ENCODE measurements around the gene CECR2. TPM values are rescaled to one million over a fixed set of nuclear protein-coding genes. Genes with fewer than 3 reads are reported as not detected.
A peak's percentile ranks its signal among the peaks of the same experiment; 100 is the strongest.

Gene CECR2
- total and polyA plus RNA-seq, 2 of the 8 experiments (the other 6 are each of a cell fraction or from before 2014, with no cell fraction given): 18.3 to 123 TPM

DNA sequence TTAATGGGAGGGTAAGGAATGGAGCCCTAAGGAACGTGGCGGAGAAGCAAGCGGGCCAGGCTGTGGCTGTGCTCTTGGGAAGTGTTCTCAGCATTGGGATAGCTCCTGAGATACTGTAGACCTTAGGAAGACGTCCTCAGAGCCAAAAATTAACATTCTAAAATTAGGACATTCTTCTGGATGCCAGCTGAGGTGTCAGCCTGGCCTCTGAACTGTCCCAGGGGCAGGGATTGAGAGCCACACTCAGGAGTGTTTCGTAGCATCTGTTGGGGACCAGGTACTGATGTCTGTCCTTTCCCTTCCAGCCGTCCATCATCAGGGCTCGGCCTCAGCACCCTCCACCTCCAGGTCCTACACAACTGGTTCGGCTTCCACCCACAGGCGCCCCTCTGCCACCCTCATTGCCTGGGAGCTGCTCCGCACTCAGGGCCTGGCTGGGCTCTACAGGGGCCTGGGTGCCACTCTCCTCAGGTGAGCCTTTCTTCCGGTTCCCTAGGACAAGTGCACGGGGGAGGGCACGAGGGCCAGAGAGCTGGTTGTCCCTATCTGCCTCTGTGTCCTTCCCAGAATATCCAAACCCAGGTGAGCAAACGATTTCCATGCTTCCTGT is 217.7 kb downstream of the CECR2 start:
- no peak overlapping the region for H3K27ac ChIP-seq (ENCODE audit: low read depth, low read length)

More for the DNA sequence above, 217.7 kb downstream of the CECR2 start:
- TF ChIP-seq GTF2F1 (IDR thresholded peaks at IDR 0.05; ENCODE audit: borderline replicate concordance, low read depth, low read length): no peak
- no peak for TF ChIP-seq SP4 (IDR thresholded peaks at IDR 0.05; ENCODE audit: low read length)
- TF ChIP-seq CBX8 (IDR thresholded peaks at IDR 0.05; ENCODE audit: borderline replicate concordance, low read depth, low read length): no peak
- no peak for TF ChIP-seq RAD21 (IDR thresholded peaks at IDR 0.05 in 1 of 2, conservative IDR thresholded peaks at IDR 0.05 in 1 of 2; ENCODE audit: low read depth in 2 of 2, low read length in 2 of 2)
- H2BK20ac ChIP-seq (ENCODE audit: low read length): no peak overlapping the region
- no peak overlapping the region for H2BK120ac ChIP-seq (replicated peaks; ENCODE audit: low read depth, low read length)
- no peak overlapping the region for H3K23ac ChIP-seq (ENCODE audit: insufficient read length)
- WGBS, 2 experiments (ENCODE audit: extremely low coverage in 1 of 2, insufficient coverage in 1 of 2, insufficient read length in 1 of 2, insufficient replicate concordance in 2 of 2, low coverage in 1 of 2, low lambda C conversion rate in 2 of 2, missing lambda C conversion rate in 1 of 2): 88% methylated on average over 14 of the region's 14 CpGs; no CpG with 5 or more reads in 1 of the 2 experiments
- H3K27me3 ChIP-seq (replicated peaks in 1 of 4; ENCODE audit: control insufficient read depth in 3 of 4, extremely low read depth in 1 of 4, insufficient read depth in 3 of 4, low read length in 3 of 4): no peaks in the 10 kb centered on the region
- no peak overlapping the region for H2BK15ac ChIP-seq (ENCODE audit: low read length)
- H3K23me2 ChIP-seq (ENCODE audit: low read depth, low read length): no peaks in the 10 kb centered on the region
- H3K9ac ChIP-seq (replicated peaks in 1 of 4; ENCODE audit: extremely low read depth in 1 of 4, low read depth in 3 of 4, low read length in 3 of 4): no peak overlapping the region
- no peak overlapping the region for H4K91ac ChIP-seq (replicated peaks; ENCODE audit: insufficient read length, low read length)
- H3K9me3 ChIP-seq (ENCODE audit: insufficient read depth in 2 of 2, low read depth in 1 of 2, low read length in 1 of 2): no peaks in the 10 kb centered on the region
- H3K4me1 ChIP-seq (replicated peaks in 1 of 4; ENCODE audit: control insufficient read depth in 3 of 4, insufficient read depth in 4 of 4, low read length in 3 of 4): no peaks in the 10 kb centered on the region
- H2BK12ac ChIP-seq (ENCODE audit: low read depth, low read length): no peak overlapping the region
- FAIRE-seq (no peak), DNase-seq (ENCODE audit: low read depth in 1 of 2, low spot score in 2 of 2) (no peak)
- no peak overlapping the region for H2AFZ ChIP-seq (ENCODE audit: low read length)
- H3K14ac ChIP-seq (ENCODE audit: insufficient read length): no peak overlapping the region
- CTCF ChIA-PET (ENCODE audit: partially characterized antibody): interaction anchor here (1.1 to 4.0 kb wide), 4 partner anchors 9 to 162 kb away, joined by 3 to 27 read pairs (median 4); no protein-coding TSS in a partner anchor
- no peak overlapping the region for H3K4me2 ChIP-seq (ENCODE audit: insufficient read depth in 1 of 2, low read depth in 2 of 2, low read length in 2 of 2)
- H4K8ac ChIP-seq (ENCODE audit: extremely low read depth, insufficient read depth, low read length): peak overlapping the region; percentile 25; the same call in 1 of the 2 replicates
- no peaks in the 10 kb centered on the region for H3K79me2 ChIP-seq (ENCODE audit: control insufficient read depth in 1 of 2, insufficient read depth in 2 of 2, low read length in 2 of 2)
- H3K18ac ChIP-seq (ENCODE audit: extremely low read depth, low read length): no peak overlapping the region
- no peak overlapping the region for H2BK5ac ChIP-seq (ENCODE audit: low read depth, low read length)
- H3K4ac ChIP-seq (replicated peaks; ENCODE audit: insufficient read length, low read depth, low read length): no peak overlapping the region
- H3K79me1 ChIP-seq (ENCODE audit: low read depth, low read length): no peaks in the 10 kb centered on the region
- H2AK5ac ChIP-seq (ENCODE audit: low read depth, low read length): no peak overlapping the region
- H3K4me3 ChIP-seq (ENCODE audit: extremely low read depth in 1 of 4, insufficient read depth in 2 of 4, low read depth in 3 of 4, low read length in 4 of 4): no peak overlapping the region
- no peak overlapping the region for H3K56ac ChIP-seq (replicated peaks; ENCODE audit: insufficient read length, low read depth, low read length)
- no peak overlapping the region for H4K5ac ChIP-seq (ENCODE audit: insufficient read length, low read depth, low read length)
- H3K36me3 ChIP-seq (ENCODE audit: control insufficient read depth in 2 of 4, insufficient read depth in 4 of 4, low read length in 3 of 4): peaks cover 7 to 10% (median 9%) of the 10 kb centered on the region in 4 experiments; a peak in 4 of 8 replicates
- POLR2A ChIA-PET (ENCODE audit: partially characterized antibody): interaction anchor here (0.6 to 3.0 kb wide), 4 partner anchors 11 to 138 kb away, joined by 3 to 16 read pairs (median 8); partner anchors contain the start of gene SLC25A18
- H4K20me1 ChIP-seq (replicated peaks in 1 of 2; ENCODE audit: control insufficient read depth in 1 of 2, insufficient read depth in 2 of 2, low read length in 2 of 2): no peaks in the 10 kb centered on the region
